GM23338 (cell line): ENCODE measurements around the gene TMEM151B.

ENCODE experiments used
- EZH2 ChIP-seq: fragments of 200-600 bp; sonication (generic); IDR thresholded peaks from one replicate; pipeline ENCODE4 v1.8.0; 2017; ENCODE audit warnings: antibody characterized with exemption, mild to moderate bottlenecking, low read depth; ENCODE audit not compliant: unreplicated experiment
- TF ChIP-seq, protein P1 (sequence below), 2 experiments: fragments of 200-600 bp in 1 of 2; sonication (generic) in 1 of 2; conservative IDR thresholded peaks; 2 replicates each; pipeline versions ENCODE4 v1.5.1 to v1.6.1; 2016 to 2017; ENCODE audit warnings: antibody characterized with exemption in 2 of 2, low read depth in 2 of 2, mild to moderate bottlenecking in 2 of 2, moderate library complexity in 1 of 2

DNA sequence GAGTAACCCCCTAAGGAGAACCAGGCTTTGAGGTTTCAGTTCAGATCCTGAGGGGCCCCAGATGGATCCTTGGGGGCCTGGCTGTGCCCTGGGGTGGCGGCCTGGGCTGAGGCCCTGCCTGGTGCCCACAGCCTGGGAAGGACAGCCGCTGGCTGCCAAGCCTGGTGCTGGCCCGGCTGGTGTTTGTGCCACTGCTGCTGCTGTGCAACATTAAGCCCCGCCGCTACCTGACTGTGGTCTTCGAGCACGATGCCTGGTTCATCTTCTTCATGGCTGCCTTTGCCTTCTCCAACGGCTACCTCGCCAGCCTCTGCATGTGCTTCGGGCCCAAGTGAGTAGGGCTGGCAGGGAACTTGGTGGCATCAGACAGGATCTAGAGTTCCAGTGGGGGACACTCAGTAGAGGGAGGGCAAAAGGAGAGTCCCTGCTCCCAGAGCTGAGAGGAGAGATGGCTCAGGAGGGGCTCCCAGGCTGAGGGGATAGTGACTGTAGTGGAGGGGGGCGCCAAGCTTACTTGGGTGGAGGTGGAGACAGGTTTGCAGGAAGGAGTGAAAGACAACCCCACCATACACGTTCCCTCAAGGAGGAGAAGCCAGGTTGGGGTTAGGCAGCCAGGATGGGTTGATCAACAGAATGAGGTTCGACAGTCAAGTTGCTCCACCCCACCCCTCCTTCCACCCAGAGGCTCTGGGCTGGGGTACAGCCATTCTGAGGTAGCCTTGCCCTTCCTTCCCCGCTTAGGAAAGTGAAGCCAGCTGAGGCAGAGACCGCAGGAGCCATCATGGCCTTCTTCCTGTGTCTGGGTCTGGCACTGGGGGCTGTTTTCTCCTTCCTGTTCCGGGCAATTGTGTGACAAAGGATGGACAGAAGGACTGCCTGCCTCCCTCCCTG lies 37.3 kb upstream of the TMEM151B start:
- TF ChIP-seq, protein P1, sequence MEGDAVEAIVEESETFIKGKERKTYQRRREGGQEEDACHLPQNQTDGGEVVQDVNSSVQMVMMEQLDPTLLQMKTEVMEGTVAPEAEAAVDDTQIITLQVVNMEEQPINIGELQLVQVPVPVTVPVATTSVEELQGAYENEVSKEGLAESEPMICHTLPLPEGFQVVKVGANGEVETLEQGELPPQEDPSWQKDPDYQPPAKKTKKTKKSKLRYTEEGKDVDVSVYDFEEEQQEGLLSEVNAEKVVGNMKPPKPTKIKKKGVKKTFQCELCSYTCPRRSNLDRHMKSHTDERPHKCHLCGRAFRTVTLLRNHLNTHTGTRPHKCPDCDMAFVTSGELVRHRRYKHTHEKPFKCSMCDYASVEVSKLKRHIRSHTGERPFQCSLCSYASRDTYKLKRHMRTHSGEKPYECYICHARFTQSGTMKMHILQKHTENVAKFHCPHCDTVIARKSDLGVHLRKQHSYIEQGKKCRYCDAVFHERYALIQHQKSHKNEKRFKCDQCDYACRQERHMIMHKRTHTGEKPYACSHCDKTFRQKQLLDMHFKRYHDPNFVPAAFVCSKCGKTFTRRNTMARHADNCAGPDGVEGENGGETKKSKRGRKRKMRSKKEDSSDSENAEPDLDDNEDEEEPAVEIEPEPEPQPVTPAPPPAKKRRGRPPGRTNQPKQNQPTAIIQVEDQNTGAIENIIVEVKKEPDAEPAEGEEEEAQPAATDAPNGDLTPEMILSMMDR (conservative IDR thresholded peaks at IDR 0.05; ENCODE audit: low read depth in 2 of 2) = no peak
- no peak for TF ChIP-seq EZH2
